Stimulated activated CD4-positive, alpha-beta T cell treated with anti-CD3 and anti-CD28 coated beads, Interleukin-15, amount 100 ng/mL, for 24 hours (primary cell): Measurements from ENCODE around the gene PIP4K2A.
A peak's percentile ranks its signal among the peaks of the same experiment; 100 is the strongest.

Experiments
- DNase-seq: peaks from one replicate; pipeline ENCODE4 v3.0.0-alpha.2; 2020

The PIP4K2A gene

GRCh38 chr10:22589851-22590514, 124.4 kb downstream of the PIP4K2A start:
- no peak for DNase-seq

- DNase-seq: no peak
These were observed 125.9 kb downstream of the PIP4K2A start for GRCh38 chr10:22588462-22588861.

- DNase-seq: no peak
These were observed 130.7 kb downstream of the PIP4K2A start for GRCh38 chr10:22583683-22584082.

GRCh38 chr10:22581461-22581860, 132.9 kb downstream of the PIP4K2A start:
- no peak for DNase-seq

GRCh38 chr10:22580711-22581110, 133.7 kb downstream of the PIP4K2A start:
- DNase-seq: no peak

- DNase-seq: no peak
These were observed 134.6 kb downstream of the PIP4K2A start for GRCh38 chr10:22579826-22580225.

- no peak for DNase-seq
These were observed 140.4 kb downstream of the PIP4K2A start for GRCh38 chr10:22573820-22574569.

GRCh38 chr10:22570733-22571430, 143.5 kb downstream of the PIP4K2A start:
- peak; percentile 15 for DNase-seq

- no peak for DNase-seq
These were observed 144.1 kb downstream of the PIP4K2A start for GRCh38 chr10:22570234-22570633.

GRCh38 chr10:22568928-22569327, 145.4 kb downstream of the PIP4K2A start:
- DNase-seq: no peak

GRCh38 chr10:22564060-22564459, 150.3 kb downstream of the PIP4K2A start:
- no peak for DNase-seq

GRCh38 chr10:22561909-22562308, 152.5 kb downstream of the PIP4K2A start:
- DNase-seq: no peak

- no peak for DNase-seq
These were observed 153.5 kb downstream of the PIP4K2A start for GRCh38 chr10:22560913-22561239.

GRCh38 chr10:22560096-22560912, 154.1 kb downstream of the PIP4K2A start:
- DNase-seq: no peak

- no peak for DNase-seq
These were observed 157.1 kb downstream of the PIP4K2A start for GRCh38 chr10:22557321-22557720.

- DNase-seq: no peak
These were observed 157.6 kb downstream of the PIP4K2A start for GRCh38 chr10:22556774-22557173.

GRCh38 chr10:22554461-22555182, 159.8 kb downstream of the PIP4K2A start:
- DNase-seq: no peak

- no peak for DNase-seq
These were observed 160.9 kb downstream of the PIP4K2A start for GRCh38 chr10:22553452-22553995.

GRCh38 chr10:22552888-22553378, 161.4 kb downstream of the PIP4K2A start:
- no peak for DNase-seq

- no peak for DNase-seq
These were observed 162.6 kb downstream of the PIP4K2A start for GRCh38 chr10:22551681-22552365.

GRCh38 chr10:22550732-22551131, 163.6 kb downstream of the PIP4K2A start:
- peak; percentile 73 for DNase-seq
